Measurements from ENCODE around the gene PHAX.

GRCh38 chr5:126589536-126590297 lies 11.0 kb upstream of the PHAX start:
- TF ChIP-seq, protein P1, sequence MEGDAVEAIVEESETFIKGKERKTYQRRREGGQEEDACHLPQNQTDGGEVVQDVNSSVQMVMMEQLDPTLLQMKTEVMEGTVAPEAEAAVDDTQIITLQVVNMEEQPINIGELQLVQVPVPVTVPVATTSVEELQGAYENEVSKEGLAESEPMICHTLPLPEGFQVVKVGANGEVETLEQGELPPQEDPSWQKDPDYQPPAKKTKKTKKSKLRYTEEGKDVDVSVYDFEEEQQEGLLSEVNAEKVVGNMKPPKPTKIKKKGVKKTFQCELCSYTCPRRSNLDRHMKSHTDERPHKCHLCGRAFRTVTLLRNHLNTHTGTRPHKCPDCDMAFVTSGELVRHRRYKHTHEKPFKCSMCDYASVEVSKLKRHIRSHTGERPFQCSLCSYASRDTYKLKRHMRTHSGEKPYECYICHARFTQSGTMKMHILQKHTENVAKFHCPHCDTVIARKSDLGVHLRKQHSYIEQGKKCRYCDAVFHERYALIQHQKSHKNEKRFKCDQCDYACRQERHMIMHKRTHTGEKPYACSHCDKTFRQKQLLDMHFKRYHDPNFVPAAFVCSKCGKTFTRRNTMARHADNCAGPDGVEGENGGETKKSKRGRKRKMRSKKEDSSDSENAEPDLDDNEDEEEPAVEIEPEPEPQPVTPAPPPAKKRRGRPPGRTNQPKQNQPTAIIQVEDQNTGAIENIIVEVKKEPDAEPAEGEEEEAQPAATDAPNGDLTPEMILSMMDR (IDR thresholded peaks at IDR 0.05) = no peak
- TF ChIP-seq EP300 (IDR thresholded peaks at IDR 0.05) = no peak
